Glomerular endothelial cell (primary cell): ENCODE measurements around the gene TNFAIP3. TPM values are rescaled to one million over a fixed set of nuclear protein-coding genes. Genes with fewer than 3 reads are reported as not detected.
"Not testable (repeated sequence)": the region's sequence is repeated elsewhere in the genome, so short reads cannot be mapped to it uniquely, and the experiment has no call there.

Experiments
- DNase-seq: peaks from one replicate; pipeline ENCODE4 v3.0.0-alpha.2; 2011; ENCODE audit warnings: low read depth, low spot score; ENCODE audit errors: extremely low read depth
- total RNA-seq: library from RNA; depleted of rRNA; stranded (reverse); fragments of >200 nt; gene quantifications from 2 replicates; pipeline ENCODE4 v1.2.3, GENCODE V29; 2015

Gene TNFAIP3
- total RNA-seq, 1 donor from 2014 or later: 31.2 TPM

DNA sequence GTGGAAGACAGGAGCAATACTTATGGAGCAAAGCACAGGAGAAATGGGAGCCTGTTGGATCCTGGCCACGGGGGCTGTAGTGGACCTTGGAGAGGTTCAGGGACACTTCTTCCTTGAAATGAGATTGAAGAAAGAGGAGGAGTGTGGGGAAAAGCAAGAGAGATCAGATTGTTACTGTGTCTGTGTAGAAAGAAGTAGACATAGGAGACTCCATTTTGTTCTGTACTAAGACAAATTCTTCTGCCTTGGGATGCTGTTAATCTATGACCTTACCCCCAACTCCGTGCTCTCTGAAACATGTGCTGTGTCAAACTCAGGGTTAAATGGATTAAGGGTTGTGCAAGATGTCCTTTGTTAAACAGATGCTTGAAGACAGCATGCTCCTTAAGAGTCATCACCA lies 22.7 kb upstream of the TNFAIP3 start:
- not testable (repeated sequence) for DNase-seq

GRCh38 chr6:137844773-137845172 lies 22.3 kb upstream of the TNFAIP3 start:
- DNase-seq: not testable (repeated sequence)

- DNase-seq: no peak
These were observed 21.6 kb upstream of the TNFAIP3 start for GRCh38 chr6:137845460-137845859.

GRCh38 chr6:137846274-137846673 lies 20.8 kb upstream of the TNFAIP3 start:
- DNase-seq: no peak

DNA sequence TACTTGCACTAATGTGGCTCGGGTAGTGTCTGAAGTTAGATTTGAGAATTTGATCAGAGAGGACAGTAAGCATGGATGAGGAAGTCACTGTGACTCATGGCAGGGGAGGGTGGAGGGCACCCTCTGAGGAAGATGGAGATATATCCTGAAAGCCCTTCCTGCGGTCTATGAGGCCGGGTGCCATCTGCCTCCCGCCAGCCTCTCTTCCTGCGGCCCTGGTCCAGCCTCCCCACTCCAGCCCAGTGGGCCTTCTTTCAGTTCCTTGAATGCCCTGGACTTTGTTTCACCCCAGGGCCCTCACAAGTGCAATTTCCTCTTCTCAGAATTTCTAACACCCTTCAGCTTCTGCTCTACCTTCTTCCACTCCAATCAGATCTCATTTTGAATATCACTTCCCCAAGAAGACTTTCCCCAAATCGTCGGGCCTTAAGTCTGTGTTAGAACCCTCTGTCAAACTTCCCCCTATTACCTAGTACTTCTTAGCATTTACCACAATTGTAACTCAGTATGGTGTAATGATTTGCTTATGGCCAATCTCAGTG lies 20.2 kb upstream of the TNFAIP3 start:
- no peak for DNase-seq

- DNase-seq: no peak
These were observed 19.3 kb upstream of the TNFAIP3 start for GRCh38 chr6:137847748-137848147.

- DNase-seq: no peak
These were observed 18.4 kb upstream of the TNFAIP3 start for GRCh38 chr6:137848672-137849071.

GRCh38 chr6:137849181-137849980 lies 17.7 kb upstream of the TNFAIP3 start:
- DNase-seq: no peak

DNA sequence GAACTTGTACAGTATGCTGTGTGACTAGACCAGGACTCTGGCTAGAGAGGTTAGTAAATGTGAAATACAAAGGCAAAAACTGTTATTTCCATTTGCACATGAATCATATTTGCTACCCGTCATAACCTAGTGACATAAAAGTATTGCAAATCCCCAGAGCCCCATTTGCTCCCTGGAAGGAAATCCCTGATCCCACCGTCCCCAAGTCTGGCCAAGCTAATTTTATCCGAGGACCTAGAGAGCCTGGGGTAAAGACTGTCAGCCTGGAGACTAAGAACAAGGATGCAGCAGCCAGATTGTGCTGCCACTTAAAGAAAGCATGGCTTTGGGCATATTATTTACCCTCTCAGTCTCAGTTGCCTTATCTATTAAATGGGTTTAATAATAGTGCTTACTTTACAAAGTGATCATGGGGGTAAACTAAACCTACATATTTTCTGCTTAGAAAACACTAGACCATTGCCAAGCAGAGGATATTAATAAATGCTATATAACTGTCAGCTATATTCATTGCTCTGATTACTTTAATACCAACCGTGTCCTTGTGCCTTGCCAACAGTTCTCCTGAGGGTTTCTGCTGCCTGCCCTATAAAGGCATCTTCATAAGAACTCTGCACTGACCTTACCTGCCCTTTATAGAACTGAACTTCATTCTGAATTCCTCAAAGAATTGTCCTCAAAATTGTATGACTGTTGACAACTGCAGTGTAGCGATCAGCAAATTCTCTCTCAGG lies 16.9 kb upstream of the TNFAIP3 start:
- DNase-seq: no peak

- no peak for DNase-seq
These were observed 16.1 kb upstream of the TNFAIP3 start for GRCh38 chr6:137850816-137851602.

GRCh38 chr6:137851669-137852068 lies 15.4 kb upstream of the TNFAIP3 start:
- DNase-seq: no peak

- no peak for DNase-seq
These were observed 14.7 kb upstream of the TNFAIP3 start for GRCh38 chr6:137852346-137852745.

GRCh38 chr6:137852811-137853210 lies 14.2 kb upstream of the TNFAIP3 start:
- DNase-seq: no peak

DNA sequence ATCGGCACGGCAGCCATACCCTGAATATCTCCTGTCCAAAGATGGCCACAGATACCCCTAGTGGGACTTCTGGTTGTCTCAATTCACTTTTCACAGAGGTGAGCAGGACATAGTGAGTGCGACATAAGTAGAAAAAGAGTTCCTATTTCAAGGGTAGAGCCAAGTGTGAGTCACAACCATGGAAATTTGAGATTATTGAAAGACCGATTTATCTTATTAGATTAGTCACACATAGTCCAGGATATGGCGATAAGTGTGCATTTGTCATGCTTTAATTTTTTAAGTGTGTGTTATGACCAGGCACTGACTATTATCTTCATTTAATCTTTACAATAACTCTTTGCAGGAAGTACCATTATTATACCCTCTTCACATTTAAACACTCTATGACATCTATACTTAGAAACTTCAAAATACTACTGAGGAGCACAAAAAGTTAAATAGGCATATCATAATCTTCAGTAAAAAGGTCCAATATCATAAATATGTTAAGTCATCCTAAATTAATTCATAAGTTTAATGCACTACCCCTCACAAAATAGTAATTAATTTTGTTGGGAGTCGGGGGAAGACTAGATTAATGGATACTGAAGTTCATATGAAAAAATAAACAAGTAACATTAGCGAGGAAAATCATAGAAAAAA lies 13.4 kb upstream of the TNFAIP3 start:
- no peak for DNase-seq

GRCh38 chr6:137856138-137856898 lies 10.7 kb upstream of the TNFAIP3 start:
- no peak for DNase-seq

DNA sequence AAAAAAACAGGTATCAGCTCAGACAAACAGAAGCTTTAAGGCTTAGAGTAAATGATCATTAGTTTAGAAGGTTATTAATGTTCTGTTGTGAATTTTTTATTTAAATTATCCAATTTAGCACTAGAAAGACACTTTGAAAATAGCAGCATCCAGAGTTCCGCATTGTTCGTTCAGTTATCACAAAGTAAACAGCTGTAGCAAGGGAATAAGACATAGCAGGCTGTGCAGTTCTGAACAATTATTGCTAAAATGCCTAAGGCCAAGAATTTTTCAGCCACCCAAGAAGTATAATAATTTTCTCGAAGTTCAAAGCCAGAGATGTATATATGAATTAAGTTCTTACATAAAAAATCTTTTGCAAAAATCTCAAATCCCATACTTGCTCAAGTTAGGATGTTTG lies 8.0 kb upstream of the TNFAIP3 start:
- DNase-seq: no peak

- DNase-seq: no peak
These were observed 6.6 kb upstream of the TNFAIP3 start for GRCh38 chr6:137860394-137861005.

- DNase-seq: no peak
These were observed 5.3 kb upstream of the TNFAIP3 start for GRCh38 chr6:137861550-137862337.
